HG02943 (cell line): ENCODE results near the gene DEFB116.
"Not testable (repeated sequence)": the region's sequence is repeated elsewhere in the genome, so short reads cannot be mapped to it uniquely, and the experiment has no call there.

Experiments
- ATAC-seq: cut with Tn5 transposase; IDR thresholded peaks from one replicate; pipeline ENCODE4 v1.9.1; 2021; ENCODE audit warnings: mild to moderate bottlenecking, low read depth, moderate library complexity; ENCODE audit not compliant: unreplicated experiment

Gene DEFB116, protein sequence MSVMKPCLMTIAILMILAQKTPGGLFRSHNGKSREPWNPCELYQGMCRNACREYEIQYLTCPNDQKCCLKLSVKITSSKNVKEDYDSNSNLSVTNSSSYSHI

DNA sequence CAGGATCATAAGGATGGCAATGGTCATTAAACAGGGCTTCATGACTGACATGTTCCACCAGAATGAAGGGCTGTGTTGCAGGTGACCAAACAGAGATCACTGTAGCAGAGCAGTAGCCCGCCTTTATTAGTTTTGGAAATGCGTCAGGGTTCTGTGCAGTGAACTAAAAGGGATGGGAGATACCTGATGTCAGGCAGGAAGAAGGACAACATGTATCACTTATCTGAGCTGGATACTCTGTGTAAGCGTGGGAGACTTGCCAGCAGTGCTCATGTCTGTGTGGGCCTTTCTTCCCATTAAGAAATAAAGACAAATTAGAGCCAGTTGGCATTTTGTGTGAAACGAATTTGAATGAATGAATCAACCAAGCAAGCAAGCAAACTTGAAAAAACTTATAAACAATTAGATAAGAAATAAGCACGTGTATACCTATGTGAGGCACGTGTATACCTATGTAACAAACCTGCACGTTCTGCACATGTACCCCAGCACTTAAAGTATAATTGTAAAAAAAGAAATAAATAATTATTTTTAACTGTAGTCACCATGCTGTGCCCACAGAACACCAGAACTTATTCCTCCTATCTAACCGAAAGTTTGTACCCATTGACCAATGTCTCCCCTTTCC lies at the start of gene DEFB116:
Gene DEFB116, minus strand, starts transcription at position 51 of the 628 bp plus-strand sequence. Its CDS starts 0 bp downstream, at position 51.
- no peak for ATAC-seq

DNA sequence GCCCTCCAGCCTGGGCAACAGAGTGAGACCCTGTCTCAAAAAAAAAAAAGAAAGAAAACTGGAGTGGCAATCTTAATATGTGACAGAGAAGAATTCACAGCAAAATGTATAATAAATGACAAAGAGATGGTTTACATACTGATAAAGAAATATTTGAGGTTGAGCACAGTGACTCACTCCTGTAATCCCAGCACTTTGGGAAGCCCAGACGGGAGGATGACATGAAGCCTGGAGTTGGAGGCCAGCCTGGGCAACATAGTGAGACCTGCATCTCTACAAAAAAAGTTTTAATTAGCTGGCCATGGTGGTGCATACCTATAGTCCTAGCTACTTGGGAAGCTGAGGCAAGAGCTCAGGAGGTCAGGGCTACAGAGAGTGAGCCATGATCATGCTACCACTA lies 47.6 kb upstream of the DEFB116 start:
- no peak for ATAC-seq

DNA sequence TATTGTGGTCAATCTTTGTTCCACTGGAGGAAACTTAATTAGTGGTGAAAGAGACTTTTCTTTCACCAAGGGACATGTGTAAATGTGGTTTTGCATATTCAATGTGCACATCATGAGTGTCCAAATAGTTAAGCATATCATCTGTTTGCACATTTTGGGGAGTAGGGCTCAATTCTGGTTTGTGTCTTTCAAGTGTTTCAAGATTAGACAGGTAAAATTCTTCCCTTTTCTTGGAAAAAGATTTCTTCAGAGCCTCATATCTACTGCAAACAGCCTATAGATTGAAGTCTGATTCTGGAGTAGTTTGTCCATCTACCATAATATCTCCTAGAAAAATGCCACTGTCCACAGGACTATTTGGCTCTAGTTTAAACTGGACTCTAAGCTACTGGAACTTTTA lies 33.1 kb upstream of the DEFB116 start:
- no peak for ATAC-seq

DNA sequence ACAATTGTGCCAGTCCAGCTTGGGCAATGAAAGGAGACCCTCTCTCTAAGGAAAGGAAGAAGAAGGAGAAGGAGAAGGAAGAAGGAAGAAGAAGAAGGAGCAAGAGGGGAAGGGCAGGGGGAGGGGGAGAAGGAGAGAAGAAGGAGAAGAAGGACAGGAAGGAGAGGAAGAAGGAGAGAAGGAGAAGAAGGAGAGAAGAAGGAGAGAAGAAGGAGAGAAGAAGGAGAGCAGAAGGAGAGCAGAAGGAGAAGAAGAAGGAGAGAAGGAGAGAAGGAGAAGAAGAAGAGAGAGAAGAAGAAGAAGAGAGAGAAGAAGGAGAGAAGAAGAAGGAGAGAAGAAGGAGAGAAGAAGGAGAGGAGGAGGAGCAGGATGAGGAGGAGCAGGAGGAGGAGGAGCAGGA lies 22.5 kb upstream of the DEFB116 start:
- no peak for ATAC-seq

DNA sequence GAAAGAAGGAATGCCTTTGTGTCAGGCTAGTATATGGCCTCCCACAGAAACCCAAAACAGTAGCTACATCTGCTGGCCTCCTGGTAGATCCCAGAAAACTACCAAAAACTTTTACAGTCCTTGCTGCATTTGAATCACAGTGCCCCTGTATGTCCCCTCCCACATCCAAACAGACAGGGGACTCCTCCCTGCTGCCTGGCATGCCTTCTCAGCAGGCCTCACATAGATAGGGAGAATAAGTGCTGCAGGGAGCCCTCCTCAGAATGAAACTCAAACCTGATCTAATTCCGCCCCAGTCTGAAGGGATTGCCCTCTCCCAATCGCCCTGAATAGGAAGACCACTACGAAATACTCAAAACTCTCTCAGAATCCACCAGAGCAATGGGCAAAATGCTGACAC lies 14.1 kb upstream of the DEFB116 start:
- no peak for ATAC-seq

DNA sequence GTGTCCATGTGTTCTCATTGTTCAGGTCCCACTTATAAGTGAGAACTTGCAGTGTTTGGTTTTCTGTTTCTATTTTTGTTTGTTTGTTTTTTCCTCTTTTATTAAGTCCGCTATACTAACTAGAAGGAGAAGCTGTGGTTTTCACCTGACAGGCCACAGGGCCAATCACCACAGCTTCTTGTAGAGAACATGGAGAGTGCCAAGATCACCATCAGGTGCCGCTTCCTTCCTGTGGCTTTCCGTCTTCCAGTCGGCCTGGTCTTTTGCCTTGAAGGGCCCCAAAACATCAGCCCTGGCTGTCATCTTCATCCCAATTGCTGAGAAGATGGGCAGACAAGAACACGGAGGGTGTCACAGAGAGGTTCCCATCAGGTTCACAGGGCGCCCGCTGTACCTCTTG lies 23.4 kb downstream of the DEFB116 start:
- ATAC-seq: not testable (repeated sequence)

DNA sequence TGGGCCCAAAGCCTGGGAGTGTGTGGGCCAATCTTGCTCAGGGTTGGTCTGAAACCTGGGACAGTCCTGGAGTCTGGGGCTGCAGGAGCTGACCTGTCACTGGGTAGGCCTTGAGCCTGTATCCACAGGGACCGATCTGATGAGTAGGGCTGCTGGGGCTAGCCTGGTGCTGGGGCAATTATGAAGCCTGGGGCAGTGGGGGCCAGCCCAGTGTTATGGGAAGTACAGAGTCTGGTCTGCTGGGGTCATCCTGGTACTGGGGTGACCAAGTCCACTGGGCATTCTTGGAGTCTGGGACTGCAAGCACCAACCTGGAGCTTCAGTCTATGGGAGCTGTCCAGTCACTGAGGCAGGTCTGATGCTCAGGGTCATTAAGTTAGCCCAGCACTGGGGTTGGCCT lies 30.2 kb downstream of the DEFB116 start:
- no peak for ATAC-seq

DNA sequence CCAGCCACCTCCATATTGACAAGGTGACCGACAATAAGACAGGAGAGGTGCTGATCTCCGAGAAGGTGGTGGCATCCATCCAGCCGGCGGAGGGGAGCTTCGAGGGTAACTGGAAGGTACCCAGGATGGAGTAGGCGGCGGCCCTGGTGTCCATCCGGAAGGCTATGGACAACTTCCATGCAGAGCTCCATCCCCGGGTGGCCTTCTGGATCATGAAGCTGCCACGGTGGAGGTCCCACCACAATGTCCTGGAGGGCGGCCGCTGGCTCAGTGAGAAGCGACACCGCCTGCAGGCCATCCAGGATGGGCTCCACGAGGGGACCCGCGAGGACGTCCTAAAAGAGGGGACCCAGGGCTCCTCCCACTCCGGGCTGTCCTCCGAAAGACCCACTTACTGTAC lies 33.9 kb downstream of the DEFB116 start:
- ATAC-seq: no peak

- ATAC-seq: no peak
These were observed 48.0 kb downstream of the DEFB116 start for GRCh38 chr20:31260326-31260932.

- no peak for ATAC-seq
These were observed 51.0 kb downstream of the DEFB116 start, which contains the start of gene DEFB115 for GRCh38 chr20:31257364-31257763. DEFB115 (plus strand) TSS chr20:31257664; CDS start chr20:31257664, 0 bp downstream.

- ATAC-seq: no peak
These were observed 51.4 kb downstream of the DEFB116 start for GRCh38 chr20:31256959-31257358.
